B cell (primary cell): Measurements from ENCODE around the gene TMED7. TPM values are rescaled to one million over a fixed set of nuclear protein-coding genes. Genes with fewer than 3 reads are reported as not detected.

ENCODE experiments used
- ATAC-seq: fragments of 200-7000 bp; cut with Tn5 transposase; one replicate; pipeline ENCODE4 v1.10.0; 2021; ENCODE audit warnings: low read depth, mild to moderate bottlenecking, moderate number of reproducible peaks, moderate library complexity
- CTCF ChIA-PET: fragments of 350-600 bp; sonication (Branson Sonifier 250); formaldehyde crosslinking; loops from one replicate; lab custom pipeline; 2021; ENCODE audit warnings: antibody characterized with exemption, inconsistent platforms; lab: Charles Lee
- POLR2A ChIA-PET: fragments of 350-600 bp; sonication (Branson Sonifier 250); formaldehyde crosslinking; loops from one replicate; lab custom pipeline; 2021; ENCODE audit warnings: antibody characterized with exemption; lab: Charles Lee
- DNase-seq: peaks from one replicate; pipeline ENCODE4 v3.0.0; 2013
- H2AFZ ChIP-seq: 2 replicates; pipeline ENCODE4 v1.6.1; 2012; ENCODE audit warnings: mild to moderate bottlenecking, low read depth, low read length; ENCODE audit not compliant: insufficient read depth, poor library complexity, severe bottlenecking
- H3K27ac ChIP-seq, 2 donors: 1 replicate in 1 of 2; 2 replicates in 1 of 2; pipeline ENCODE4 v1.5.1; 2012 to 2013; ENCODE audit warnings: low read length in 2 of 2, mild to moderate bottlenecking in 2 of 2, moderate library complexity in 1 of 2
- H3K27me3 ChIP-seq, 4 experiments: fragments of 200-600 bp in 1 of 4; sonication (generic) in 1 of 4; replicated peaks in 1 of 4; 1 replicate in 2 of 4; 2 replicates in 2 of 4; pipeline versions ENCODE4 v1.6.1 to v1.7.0; 2013 to 2016; ENCODE audit warnings: low read length in 3 of 4, mild to moderate bottlenecking in 2 of 4, mixed read lengths in 1 of 4, moderate library complexity in 1 of 4; ENCODE audit not compliant: insufficient read depth in 4 of 4, control insufficient read depth in 3 of 4; ENCODE audit errors: control extremely low read depth in 1 of 4
- H3K36me3 ChIP-seq, 2 experiments: replicated peaks in 1 of 2; 1 replicate in 1 of 2; 2 replicates in 1 of 2; pipeline versions ENCODE4 v1.6.1 to v1.7.1; 2013; ENCODE audit warnings: low read length in 1 of 2; ENCODE audit not compliant: insufficient read depth in 2 of 2, control insufficient read depth in 1 of 2; ENCODE audit errors: control extremely low read depth in 1 of 2, extremely low read depth in 1 of 2
- H3K4me1 ChIP-seq, 2 donors: fragments of 200-600 bp in 1 of 2; sonication (generic) in 1 of 2; 1 replicate in 1 of 2; 2 replicates in 1 of 2; pipeline versions ENCODE4 v1.5.1 to v1.6.1; 2013 to 2017; ENCODE audit warnings: low read length in 2 of 2; ENCODE audit not compliant: control insufficient read depth in 2 of 2, insufficient read depth in 2 of 2
- H3K4me2 ChIP-seq: replicated peaks from 2 replicates; pipeline ENCODE3; 2012; ENCODE audit warnings: mild to moderate bottlenecking, low read depth, low read length; ENCODE audit not compliant: poor library complexity, severe bottlenecking
- H3K4me3 ChIP-seq, 5 experiments: fragments of 200-600 bp in 1 of 5; sonication (generic) in 1 of 5; 1 replicate in 3 of 5; 2 replicates in 2 of 5; pipeline versions ENCODE4 v1.5.1 to v1.7.0; 2011 to 2016; ENCODE audit warnings: low read length in 4 of 5, mild to moderate bottlenecking in 4 of 5, low read depth in 2 of 5, control low read depth in 1 of 5, moderate library complexity in 1 of 5; ENCODE audit not compliant: insufficient read depth in 1 of 5; ENCODE audit errors: control extremely low read depth in 1 of 5, extremely low read depth in 1 of 5
- H3K79me2 ChIP-seq: fragments of 200-600 bp; sonication (generic); one replicate; pipeline ENCODE4 v1.6.0; 2016; ENCODE audit warnings: low read length; ENCODE audit not compliant: control insufficient read depth, insufficient read depth
- H3K9ac ChIP-seq: fragments of 200-600 bp; sonication (generic); 2 replicates; pipeline ENCODE4 v1.6.1; 2017; ENCODE audit warnings: mild to moderate bottlenecking, low read length, moderate library complexity
- H3K9me3 ChIP-seq, 3 donors: one replicate each; pipeline versions ENCODE4 v1.6.1 to v1.7.1; 2013; ENCODE audit warnings: low read length in 2 of 3; ENCODE audit not compliant: control insufficient read depth in 2 of 3, insufficient read depth in 1 of 3; ENCODE audit errors: control extremely low read depth in 1 of 3
- H4K20me1 ChIP-seq: 2 replicates; pipeline ENCODE4 v1.6.0; 2012; ENCODE audit warnings: mild to moderate bottlenecking, low read length; ENCODE audit not compliant: insufficient read depth, control insufficient read depth, poor library complexity, severe bottlenecking
- H3K27ac Mint-ChIP-seq: one replicate; pipeline ENCODE4 v1.8.0; 2021; ENCODE audit warnings: mixed read lengths
- H3K27me3 Mint-ChIP-seq: one replicate; pipeline ENCODE4 v1.8.0; 2021; ENCODE audit warnings: mixed read lengths
- H3K4me1 Mint-ChIP-seq: one replicate; pipeline ENCODE4 v1.8.0; 2021; ENCODE audit warnings: mixed read lengths
- H3K4me3 Mint-ChIP-seq: one replicate; pipeline ENCODE4 v1.8.0; 2021; ENCODE audit warnings: mixed read lengths
- H3K9me3 Mint-ChIP-seq: one replicate; pipeline ENCODE4 v1.8.0; 2022; ENCODE audit warnings: mixed read lengths; ENCODE audit not compliant: insufficient read depth
- CTCF ChIP-seq: fragments of 200-600 bp; IDR thresholded peaks from one replicate; pipeline ENCODE4 v1.8.0; 2022; ENCODE audit warnings: antibody characterized with exemption, mild to moderate bottlenecking
- EZH2 ChIP-seq: IDR thresholded peaks from 2 replicates; pipeline ENCODE4 v1.6.1; 2012; ENCODE audit warnings: borderline replicate concordance, low read depth, mild to moderate bottlenecking, moderate library complexity, low read length; ENCODE audit not compliant: insufficient read depth, poor library complexity, severe bottlenecking
- WGBS: methylation state at CpG from one replicate; pipeline ENCODE4 v1.1.5; 2013; ENCODE audit warnings: missing lambda C conversion rate; ENCODE audit not compliant: insufficient coverage; 5-methylcytosine and 5-hydroxymethylcytosine counted together
- intact Hi-C: fragments of 100-400 bp; cut with micrococcal nuclease; formaldehyde crosslinking; loops from one replicate; pipeline ENCODE4 v1.10.0; 2022
- polyA plus RNA-seq: library from polyadenylated mRNA; depleted of rRNA; stranded (reverse); fragments of >200 nt; gene quantifications from 2 replicates; pipeline ENCODE4 v1.2.3, GENCODE V29; 2012
- total RNA-seq, 2 donors: library from RNA; stranded (reverse); fragments of 120-200 nt in 1 of 2; gene quantifications; 1 replicate in 1 of 2; 2 replicates in 1 of 2; pipeline versions ENCODE4 v1.2.3 to v1.2.4, GENCODE V29; 2013 to 2022

Gene TMED7
- total and polyA plus RNA-seq, 2 donors (not counting 1 experiment from before 2014, with no cell fraction given), result 17.3 to 40.4 TPM

DNA sequence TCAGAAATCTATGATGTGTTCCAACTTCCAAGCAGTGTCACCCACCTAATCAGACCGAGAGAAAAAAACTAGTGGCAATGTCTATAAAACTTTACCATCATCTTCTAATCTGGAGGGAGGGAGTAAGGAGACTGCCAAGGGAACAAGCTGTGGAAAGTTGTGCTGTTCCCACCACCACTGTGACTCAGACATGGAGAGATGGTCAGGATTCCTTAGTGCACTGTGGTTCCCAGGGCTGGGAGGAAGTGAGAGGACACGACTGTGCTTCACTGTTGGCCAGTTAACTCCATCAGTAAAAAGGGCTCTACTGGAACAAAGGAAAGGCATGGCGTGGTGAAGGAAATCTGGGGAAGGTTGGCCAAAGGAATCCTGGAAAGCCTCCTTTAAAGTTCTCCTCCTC is 42.4 kb downstream of the TMED7 start:
- no peak overlapping the region for H3K4me3 ChIP-seq
- H3K79me2 ChIP-seq, result peaks cover 21% of the 10 kb centered on the region
- intact Hi-C loops, result no loop called here
- no peaks in the 10 kb centered on the region for H3K27me3 ChIP-seq
- CTCF ChIA-PET, result interaction anchor here (1.9 to 5.4 kb wide), 2 partner anchors 275 to 278 kb away, joined by 4 to 46 read pairs; no protein-coding TSS in a partner anchor
- ATAC-seq, result no peak
- H3K36me3 ChIP-seq, result no peaks in the 10 kb centered on the region
- no peaks in the 10 kb centered on the region for H3K9me3 ChIP-seq
- H3K9ac ChIP-seq, result no peak overlapping the region
- no peaks in the 10 kb centered on the region for H3K9me3 Mint-ChIP-seq
- TF ChIP-seq CTCF, result no peak
- TF ChIP-seq EZH2, result no peak
- no peak overlapping the region for H3K27ac Mint-ChIP-seq
- no CpG with 5 or more reads among the region's 3 CpGs for WGBS
- H4K20me1 ChIP-seq, result peaks cover 12% of the 10 kb centered on the region
- peaks cover 24% of the 10 kb centered on the region for H3K4me1 Mint-ChIP-seq
- H3K4me3 Mint-ChIP-seq, result no peak overlapping the region
- H3K27me3 Mint-ChIP-seq, result no peaks in the 10 kb centered on the region
- POLR2A ChIA-PET, result no interaction called here
- no peak overlapping the region for H3K27ac ChIP-seq
- no peak overlapping the region for H2AFZ ChIP-seq
- no peak for DNase-seq
- no peak overlapping the region for H3K4me2 ChIP-seq
- peaks cover 15 to 17% of the 10 kb centered on the region in 2 donors for H3K4me1 ChIP-seq

DNA sequence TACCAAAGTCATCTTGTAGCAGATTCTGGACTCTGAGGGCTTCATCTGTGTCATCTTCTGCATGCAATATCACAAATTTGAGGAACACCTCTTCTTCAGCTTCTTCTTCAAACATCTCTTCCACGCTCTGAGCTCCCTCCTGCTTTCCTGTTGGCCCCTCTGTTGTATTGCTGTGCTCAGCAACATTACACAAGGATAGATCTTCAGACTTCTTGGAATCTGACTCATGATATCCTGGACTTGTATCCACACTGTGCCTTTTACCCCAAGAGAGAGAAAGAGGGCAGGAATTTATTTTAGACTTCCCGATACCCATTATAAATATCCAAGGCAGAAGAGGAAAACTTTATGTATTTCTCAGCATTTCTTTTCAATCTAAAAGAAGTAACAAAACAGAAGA is 44.9 kb downstream of the TMED7 start:
- H3K27ac ChIP-seq, result no peak overlapping the region
- no peak overlapping the region for H3K4me2 ChIP-seq
- peaks cover 8% of the 10 kb centered on the region for H4K20me1 ChIP-seq
- H3K4me1 ChIP-seq, result peaks cover 15 to 17% of the 10 kb centered on the region in 2 donors
- intact Hi-C loops, result no loop called here
- H2AFZ ChIP-seq, result no peak overlapping the region
- DNase-seq, result no peak
- H3K9me3 ChIP-seq, result no peaks in the 10 kb centered on the region
- ChIA-PET POLR2A (no interaction called here), CTCF (interaction anchor here (1.0 to 5.4 kb wide), 3 partner anchors 9 to 272 kb away, joined by 5 to 46 read pairs (median 9); no protein-coding TSS in a partner anchor)
- H3K9ac ChIP-seq, result no peak overlapping the region
- Mint-ChIP-seq H3K27me3 (no peaks in the 10 kb centered on the region), H3K4me3 (no peak overlapping the region), H3K9me3 (peaks cover 2% of the 10 kb centered on the region), H3K4me1 (peaks cover 28% of the 10 kb centered on the region), H3K27ac (no peak overlapping the region)
- H3K79me2 ChIP-seq, result peaks cover 13% of the 10 kb centered on the region
- no peaks in the 10 kb centered on the region for H3K36me3 ChIP-seq
- no peak for ATAC-seq
- WGBS, result 100% methylated on average over 1 of the region's 2 CpGs
- TF ChIP-seq CTCF, result no peak
- no peak for TF ChIP-seq EZH2
- no peaks in the 10 kb centered on the region for H3K27me3 ChIP-seq
- H3K4me3 ChIP-seq, result no peak overlapping the region
